NCI-H748 (cell line): Measurements from ENCODE around the gene MYH14.

Experiments
- DNase-seq: peaks from one replicate; lab custom pipeline; 2025; ENCODE audit not compliant: unreplicated experiment; lab: John Stamatoyannopoulos, UW

The MYH14 gene

DNA sequence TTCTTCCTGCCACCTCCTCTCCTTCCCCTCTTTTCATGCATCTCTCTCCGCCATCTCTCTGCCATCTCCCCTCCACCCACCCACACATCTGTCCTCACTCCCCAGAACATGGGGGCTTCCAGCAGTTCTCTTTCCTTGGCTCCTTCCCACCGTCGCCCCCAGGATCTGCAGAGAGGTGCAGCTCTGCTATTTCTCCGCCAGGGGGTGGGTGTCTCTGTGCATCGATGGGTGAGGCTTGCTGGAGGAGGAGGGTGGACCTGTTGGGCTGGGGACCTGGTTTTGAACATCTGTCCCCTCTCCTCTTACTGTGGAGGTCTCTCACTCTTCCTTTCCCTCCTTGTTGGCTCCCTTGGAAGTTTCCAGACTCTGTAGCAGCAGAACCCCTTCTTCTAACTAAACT is 51.7 kb downstream of the MYH14 start:
- DNase-seq, result no peak

DNA sequence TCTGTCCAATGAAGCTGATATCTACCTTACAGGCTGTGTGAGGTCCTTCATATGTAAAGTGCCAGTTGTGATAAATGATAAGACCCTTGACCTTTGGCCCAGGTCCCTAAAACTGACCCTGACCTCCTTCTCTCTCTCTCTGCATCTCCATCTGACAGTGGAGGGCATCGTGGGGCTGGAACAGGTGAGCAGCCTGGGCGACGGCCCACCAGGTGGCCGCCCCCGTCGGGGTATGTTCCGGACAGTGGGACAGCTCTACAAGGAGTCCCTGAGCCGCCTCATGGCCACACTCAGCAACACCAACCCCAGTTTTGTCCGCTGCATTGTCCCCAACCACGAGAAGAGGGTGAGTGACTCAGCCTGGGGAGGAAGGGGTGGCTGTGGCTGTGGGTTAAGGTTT is 53.7 kb downstream of the MYH14 start:
- no peak for DNase-seq

DNA sequence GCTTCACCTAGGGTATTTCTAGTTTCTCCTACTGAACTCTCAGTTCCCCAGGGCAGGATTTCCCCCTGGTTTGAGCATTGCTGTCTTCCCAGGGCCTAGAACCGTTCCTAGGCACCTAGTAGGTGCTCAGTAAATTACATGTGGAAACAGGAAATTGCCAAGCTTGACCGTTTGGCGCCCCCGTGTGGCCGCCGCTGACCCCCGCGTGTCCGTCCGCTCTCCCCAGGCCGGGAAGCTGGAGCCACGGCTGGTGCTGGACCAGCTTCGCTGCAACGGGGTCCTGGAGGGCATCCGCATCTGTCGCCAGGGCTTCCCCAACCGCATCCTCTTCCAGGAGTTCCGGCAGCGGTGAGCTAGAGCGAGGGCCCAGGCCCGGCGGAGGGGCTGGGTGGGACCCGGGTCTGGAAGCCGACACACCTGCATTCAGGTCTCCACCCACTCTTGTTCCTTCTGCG is 55.5 kb downstream of the MYH14 start:
- DNase-seq, result no peak

DNA sequence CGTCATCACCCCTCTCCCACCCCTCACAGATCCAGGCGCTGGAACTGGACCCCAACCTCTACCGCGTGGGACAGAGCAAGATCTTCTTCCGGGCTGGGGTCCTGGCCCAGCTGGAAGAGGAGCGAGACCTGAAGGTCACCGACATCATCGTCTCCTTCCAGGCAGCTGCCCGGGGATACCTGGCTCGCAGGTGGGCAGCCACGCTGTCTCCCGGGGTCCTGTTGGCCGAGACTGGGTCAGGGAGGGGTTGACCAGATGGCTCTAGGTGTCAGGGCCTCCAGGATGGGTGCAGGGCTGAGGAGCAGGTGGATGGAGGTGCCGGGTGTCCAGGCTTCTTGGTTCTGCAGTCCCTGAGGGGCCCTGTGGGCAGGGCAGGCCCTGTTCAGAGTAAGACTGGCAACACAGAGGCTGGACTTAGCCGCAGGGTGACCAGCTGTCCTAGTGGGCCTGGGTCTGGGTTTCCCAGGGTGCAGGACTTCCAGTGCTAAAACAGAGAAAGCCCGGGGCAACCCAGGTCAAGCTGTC is 58.1 kb downstream of the MYH14 start:
- DNase-seq, result no peak

DNA sequence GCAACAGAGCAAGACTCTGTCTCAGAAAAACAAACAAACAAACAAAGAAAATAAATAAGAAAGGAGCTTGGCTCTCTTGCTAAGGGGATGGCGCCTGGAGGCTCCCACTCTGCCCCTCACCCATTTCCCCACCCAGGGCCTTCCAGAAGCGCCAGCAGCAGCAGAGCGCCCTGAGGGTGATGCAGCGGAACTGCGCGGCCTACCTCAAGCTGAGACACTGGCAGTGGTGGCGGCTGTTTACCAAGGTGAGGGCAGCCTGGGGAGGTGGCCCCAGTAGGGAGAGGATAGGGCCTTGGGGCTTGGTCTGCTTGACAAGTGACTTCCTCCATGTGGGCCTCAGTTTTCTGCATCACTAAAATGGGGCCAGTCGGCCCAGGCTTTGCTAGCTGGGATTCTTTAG is 59.8 kb downstream of the MYH14 start:
- no peak for DNase-seq

DNA sequence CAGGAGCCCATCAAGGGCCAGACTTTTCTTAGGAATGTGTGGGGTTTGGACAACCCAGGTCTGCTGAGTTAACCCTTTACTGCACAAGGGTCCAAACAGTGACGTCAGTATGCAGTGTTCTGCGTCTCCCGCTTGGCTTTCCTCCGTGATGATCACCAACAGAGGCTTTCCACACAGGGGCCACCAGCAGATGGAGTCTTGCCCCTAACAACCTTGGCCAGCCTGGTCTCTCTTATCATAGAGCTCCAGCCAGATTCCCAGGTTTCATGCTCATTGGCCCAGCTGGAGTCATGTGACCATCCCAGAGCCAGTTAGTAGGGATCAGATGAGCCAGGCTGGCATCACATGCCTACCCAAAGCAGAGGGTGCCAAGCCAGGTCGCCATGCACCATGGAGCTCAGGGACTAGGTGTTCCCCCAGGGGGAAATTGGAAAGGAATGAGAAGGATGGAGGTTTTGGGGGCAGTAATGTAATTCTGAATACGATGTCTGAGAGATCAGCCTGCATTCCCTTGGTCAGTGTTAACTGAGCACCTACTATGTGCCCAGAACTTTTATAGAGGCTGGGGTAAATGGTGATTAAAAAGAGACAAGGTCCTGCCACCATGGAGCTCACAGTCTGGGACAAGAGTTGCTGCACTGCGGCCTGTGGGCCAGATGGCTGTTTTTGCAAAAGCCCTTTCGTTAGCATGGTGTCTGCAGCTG is 61.2 kb downstream of the MYH14 start:
- DNase-seq, result no peak

DNA sequence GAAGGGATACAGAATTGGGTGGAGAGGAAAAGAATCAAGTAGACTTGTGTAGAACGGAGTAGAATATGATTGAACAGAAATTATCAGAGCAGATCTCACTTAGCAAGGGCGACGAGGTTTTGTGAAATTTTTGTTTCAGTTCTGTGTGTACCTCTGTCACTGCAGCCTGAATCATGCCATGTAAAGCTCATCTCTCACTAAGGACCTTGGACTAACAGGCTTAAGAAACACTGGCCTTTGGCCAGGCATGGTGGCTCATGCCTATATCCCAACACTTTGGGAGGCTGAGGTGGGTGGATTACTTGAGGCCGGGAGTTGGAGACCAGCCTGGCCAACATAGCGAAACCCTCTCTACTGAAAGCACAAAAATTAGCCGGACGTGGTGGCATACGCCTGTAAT is 62.6 kb downstream of the MYH14 start:
- no peak for DNase-seq

DNA sequence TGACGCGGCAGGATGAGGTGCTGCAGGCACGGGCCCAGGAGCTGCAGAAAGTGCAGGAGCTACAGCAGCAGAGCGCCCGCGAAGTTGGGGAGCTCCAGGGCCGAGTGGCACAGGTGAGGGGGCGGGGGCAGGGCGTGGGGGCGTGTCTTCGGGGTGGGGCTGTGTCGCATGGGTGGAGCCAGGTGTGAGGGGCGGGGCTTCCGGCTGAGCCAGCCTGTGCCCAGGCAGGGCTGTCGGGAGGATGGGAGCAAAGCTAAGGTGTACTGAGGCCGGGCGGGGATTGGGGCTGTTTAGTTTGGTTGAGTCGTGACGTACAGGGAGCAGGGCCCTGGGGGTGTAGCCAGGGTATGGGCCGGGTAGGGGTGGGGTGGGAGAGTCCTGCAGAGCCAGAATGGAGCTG is 63.5 kb downstream of the MYH14 start:
- peak; percentile 28 for DNase-seq

DNA sequence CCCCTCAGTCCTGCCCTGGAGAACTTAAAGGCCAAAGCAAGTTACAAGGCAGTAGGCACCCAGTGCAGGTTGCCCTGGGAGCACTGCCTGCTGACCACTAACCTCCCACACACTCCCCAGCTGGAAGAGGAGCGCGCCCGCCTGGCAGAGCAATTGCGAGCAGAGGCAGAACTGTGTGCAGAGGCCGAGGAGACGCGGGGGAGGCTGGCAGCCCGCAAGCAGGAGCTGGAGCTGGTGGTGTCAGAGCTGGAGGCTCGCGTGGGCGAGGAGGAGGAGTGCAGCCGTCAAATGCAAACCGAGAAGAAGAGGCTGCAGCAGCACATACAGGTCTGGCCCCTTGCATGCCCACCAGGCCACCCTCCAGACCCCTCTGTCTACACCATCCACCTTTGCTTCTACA is 64.6 kb downstream of the MYH14 start:
- no peak for DNase-seq

DNA sequence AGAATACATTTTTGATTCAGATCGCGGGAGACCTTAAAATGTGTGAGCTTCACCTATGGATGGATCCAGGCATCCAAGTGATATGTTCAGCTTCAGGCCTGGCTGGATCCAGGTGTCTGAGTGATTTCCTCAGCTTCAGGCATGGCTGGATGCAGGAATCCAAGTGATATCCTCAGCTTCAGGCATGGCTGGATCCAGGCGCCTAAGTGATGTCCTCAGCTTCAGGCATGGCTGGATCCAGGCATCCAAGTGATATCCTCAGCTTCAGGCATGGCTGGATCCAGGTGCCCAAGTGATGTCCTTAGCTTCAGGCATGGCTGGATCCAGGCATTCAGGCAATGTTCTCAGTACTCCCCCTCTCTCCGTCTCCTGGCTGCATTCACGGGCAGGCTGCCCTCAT is 65.1 kb downstream of the MYH14 start:
- DNase-seq, result no peak

DNA sequence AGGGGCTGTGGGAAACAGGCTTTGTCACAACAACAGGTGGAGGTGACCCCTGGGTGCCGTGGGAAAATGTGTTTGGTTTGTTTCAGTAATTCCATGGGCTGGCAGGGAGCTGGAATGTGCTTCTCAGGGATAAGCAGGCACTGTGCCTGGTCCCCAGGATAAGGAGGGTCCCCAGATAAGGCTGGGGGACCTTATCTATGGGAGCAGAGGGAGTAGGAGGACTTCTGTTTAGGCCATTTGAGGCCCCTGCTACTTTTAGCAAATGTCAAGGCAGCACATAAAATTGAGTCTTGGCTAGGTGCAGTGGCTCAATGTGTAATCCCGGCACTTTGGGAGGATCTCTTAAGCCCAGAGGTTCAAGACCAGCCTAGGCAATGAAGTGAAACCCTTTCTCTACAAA is 66.2 kb downstream of the MYH14 start:
- no peak for DNase-seq

DNA sequence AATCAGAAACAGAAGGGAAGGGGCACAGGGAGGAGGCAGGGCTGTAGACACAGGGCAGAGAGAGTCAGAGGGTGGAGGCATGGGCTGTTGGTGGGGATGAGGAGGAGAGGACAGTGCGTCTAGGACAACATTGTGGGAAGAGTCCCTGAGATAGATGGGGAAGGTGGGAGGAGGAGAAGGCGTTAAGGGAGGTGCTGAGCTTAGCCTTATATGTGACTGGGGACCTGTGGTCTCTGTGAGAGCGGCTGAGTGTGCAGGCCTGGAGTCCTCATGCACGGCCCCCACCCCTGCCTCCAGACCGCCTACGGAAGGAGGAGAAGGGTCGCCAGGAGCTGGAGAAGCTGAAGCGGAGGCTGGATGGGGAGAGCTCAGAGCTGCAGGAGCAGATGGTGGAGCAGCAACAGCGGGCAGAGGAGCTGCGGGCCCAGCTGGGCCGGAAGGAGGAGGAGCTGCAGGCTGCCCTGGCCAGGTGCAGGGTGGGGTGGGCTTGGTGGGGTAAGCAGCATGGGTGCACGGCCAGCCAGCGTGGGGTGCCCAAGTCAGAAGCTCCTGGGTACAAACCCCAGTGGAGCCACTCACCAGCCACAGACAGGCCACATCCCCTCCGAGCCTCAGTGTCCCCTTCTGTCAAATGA is 69.0 kb downstream of the MYH14 start:
- no peak for DNase-seq

DNA sequence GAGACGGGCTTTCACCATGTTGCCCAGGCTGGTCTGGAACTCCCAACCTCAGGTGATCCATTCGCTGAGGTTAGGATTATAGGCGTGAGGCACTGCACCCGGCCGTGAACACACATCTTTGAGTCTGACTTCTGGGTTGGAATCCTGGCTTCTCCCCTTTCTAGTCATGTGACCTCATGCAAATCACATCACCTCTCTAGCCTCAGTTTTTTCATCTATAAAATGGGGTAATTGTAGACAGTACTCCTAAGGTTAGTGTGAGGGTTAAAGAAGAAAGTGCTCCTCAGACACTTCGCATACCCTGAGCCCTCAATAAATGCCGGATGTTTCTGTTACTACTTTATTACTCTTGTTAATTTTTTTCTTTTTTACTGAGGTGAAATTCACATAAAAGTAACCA is 70.4 kb downstream of the MYH14 start:
- DNase-seq, result no peak

DNA sequence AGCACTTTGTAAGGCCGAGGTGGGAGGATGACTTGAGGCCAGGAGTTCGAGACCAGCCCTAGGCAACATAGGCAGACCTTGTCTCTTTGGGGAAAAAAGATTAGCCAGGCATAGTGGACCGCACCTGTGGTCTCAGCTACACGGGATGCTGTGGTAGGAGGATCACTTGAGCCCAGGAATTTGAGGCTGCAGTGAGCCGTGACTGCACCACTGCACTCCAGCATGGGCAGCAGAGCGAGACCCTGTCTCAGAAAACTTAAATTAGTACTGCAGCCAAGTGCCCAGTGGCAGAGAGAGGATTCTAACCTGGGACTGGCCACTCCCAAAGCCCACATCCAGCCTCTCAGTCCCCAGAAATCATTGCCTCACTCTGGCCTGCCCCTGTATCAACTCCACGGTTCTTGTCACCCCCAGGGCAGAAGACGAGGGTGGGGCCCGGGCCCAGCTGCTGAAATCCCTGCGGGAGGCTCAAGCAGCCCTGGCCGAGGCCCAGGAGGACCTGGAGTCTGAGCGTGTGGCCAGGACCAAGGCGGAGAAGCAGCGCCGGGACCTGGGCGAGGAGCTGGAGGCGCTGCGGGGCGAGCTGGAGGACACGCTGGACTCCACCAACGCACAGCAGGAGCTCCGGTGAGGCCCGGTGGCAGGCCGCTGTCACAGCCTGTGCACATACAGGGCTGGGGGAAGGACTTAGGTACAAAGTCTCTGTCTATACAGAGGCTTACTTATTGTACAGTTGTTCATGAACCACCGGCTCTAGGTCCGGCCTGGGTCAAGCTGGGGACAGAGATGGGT is 72.4 kb downstream of the MYH14 start:
- no peak for DNase-seq

DNA sequence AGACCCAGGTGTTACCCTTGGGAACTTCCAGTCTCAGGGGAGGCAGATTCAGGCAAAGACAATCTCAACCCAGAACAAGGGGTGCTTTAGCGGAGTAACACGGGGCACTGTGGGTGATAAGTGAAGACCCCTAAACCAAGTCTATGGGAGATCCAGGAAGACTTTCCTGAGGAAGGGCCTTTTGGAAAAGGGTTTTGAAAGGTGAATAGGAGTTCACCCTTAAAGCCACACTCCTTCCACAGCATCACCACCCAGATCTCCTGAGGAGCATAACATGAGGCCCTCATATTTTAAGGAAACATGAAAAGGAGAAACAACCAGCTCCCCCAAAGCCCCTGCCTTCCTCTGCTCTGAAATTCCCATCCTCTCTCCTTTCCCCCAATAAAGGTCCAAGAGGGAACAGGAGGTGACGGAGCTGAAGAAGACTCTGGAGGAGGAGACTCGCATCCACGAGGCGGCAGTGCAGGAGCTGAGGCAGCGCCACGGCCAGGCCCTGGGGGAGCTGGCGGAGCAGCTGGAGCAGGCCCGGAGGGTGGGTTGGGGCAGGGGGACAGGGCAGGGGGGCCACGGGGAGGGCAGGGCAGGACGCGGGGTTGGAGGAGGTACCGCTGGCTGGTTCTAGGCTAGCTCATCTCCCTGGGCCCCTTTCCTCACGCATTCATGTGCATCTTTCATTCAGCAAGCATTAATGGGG is 73.1 kb downstream of the MYH14 start:
- no peak for DNase-seq

DNA sequence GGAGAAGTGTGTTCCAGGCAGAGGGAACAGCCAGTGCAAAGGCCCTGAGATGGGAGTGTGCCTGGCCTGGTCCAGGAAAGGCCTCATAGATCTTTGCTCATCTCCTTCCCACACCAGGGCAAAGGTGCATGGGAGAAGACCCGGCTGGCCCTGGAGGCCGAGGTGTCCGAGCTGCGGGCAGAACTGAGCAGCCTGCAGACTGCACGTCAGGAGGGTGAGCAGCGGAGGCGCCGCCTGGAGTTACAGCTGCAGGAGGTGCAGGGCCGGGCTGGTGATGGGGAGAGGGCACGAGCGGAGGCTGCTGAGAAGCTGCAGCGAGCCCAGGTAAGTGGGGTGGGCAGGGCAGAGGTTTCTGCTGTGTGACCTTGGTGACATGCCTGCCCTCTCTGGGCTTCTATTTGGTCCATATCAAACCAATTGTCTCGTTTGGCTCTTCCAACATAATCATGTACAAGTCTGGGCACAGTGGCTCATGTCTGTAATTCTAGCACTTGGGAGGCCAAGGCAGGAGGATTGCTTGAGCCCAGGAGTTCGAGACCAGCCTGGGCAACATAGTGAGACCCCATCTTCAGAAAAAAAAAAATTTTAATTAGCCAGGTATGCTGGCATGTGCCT is 74.7 kb downstream of the MYH14 start:
- DNase-seq, result no peak

DNA sequence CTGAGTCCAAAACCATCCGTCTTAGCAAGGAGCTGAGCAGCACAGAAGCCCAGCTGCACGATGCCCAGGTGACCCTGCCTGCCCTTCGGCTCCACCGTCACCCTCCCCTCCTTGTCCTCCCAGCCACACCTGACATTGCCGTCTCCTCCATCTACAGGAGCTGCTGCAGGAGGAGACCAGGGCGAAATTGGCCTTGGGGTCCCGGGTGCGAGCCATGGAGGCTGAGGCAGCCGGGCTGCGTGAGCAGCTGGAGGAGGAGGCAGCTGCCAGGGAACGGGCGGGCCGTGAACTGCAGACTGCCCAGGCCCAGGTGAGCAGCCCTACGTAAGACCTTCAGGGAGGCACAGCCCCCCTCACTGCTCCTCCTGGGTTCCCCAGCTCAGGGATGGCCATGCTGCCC is 76.7 kb downstream of the MYH14 start:
- no peak for DNase-seq

DNA sequence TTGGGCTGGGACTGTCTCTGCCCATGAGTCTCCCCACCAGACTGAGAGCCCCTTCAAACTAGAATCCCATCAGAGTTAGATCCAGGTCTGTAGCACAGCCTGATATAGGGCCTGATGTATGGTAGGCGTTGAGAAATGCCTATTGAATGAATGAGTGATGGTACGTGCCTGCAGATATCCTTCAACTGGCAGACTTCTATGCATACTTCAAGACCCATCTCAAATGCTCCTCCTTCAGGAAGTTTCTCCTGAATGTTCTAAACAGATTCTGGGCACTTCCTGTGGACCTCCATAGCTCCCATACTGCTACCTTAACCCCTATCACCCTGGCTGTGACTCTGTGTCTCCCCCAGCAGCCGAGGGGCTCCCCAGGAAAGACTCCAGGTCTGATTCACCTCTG is 77.6 kb downstream of the MYH14 start:
- DNase-seq, result no peak

DNA sequence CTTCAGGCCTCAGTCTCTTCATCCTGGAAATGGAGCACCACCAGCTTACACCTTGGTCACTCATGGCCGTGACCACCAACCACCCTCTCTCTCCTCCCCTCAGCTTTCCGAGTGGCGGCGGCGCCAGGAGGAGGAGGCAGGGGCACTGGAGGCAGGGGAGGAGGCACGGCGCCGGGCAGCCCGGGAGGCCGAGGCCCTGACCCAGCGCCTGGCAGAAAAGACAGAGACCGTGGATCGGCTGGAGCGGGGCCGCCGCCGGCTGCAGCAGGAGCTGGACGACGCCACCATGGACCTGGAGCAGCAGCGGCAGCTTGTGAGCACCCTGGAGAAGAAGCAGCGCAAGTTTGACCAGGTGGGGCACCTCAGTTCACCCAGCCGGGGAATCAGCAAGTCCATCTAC is 78.1 kb downstream of the MYH14 start:
- DNase-seq, result no peak

DNA sequence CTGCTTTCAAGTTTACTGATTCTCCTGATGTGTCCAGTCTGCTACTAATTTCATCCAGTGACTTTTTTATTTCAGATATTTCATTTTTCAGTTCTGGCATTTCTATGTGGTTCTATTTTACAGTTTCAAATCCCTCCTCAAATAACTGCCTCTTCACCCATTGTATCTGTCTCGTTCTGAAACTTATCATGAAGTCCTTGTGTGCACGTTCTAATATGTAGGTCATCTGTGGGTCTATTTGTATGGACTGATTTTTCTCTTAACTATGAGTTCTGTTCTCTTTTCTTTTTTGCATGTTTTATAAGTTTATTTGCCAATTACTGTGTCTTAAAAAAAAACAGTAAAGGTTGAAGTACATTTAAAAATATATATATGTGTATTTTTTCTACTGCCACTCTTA is 82.4 kb downstream of the MYH14 start:
- no peak for DNase-seq

DNA sequence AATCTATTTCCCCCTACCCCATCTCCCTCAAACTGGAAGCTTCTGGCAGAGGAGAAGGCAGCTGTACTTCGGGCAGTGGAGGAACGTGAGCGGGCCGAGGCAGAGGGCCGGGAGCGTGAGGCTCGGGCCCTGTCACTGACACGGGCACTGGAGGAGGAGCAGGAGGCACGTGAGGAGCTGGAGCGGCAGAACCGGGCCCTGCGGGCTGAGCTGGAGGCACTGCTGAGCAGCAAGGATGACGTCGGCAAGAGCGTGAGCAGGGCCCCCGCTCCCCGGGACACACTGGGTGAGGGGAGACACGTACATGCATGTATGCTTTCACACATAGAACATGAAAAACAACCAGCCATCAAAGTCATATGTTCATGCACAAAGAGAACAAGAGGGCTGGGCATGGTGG is 83.0 kb downstream of the MYH14 start:
- DNase-seq, result no peak
